Panc1 (cell line): ENCODE data around the gene SPTLC2.

Experiments used
- POLR2AphosphoS5 ChIP-seq: IDR thresholded peaks from 2 replicates; pipeline ENCODE4 v1.6.1; 2012; ENCODE audit warnings: mild to moderate bottlenecking, low read depth, low read length, moderate library complexity
- TF ChIP-seq, protein P1 (sequence below): fragments of 450-650 bp; IDR thresholded peaks from 2 replicates; pipeline ENCODE4 v1.5.1; 2017; ENCODE audit warnings: mild to moderate bottlenecking

DNA sequence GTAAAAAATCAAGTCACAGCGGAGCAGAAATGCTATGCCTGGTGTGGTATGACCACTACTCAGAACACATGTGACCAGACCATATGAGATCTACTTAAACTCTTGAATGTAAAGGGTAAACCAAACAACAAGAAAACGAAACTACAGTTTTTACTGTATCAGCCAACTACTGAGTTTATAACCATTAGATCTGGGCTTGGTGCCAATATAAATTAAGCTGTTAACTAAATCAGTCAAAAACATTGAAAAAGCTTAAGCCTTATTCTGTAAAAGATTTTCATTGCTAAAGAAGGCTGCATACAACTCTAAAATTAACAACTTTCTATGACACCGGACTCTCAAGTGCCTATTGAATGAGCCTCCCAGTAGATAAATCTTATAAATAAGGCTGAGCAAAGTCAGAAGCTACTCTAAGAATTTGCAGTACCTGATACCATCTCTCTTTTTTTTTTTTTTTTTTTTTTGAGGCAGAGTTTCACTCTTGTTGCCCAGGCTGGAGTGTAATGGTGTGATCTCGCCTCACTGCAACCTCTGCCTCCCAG lies 35.4 kb downstream of the SPTLC2 start:
- TF ChIP-seq, protein P1, sequence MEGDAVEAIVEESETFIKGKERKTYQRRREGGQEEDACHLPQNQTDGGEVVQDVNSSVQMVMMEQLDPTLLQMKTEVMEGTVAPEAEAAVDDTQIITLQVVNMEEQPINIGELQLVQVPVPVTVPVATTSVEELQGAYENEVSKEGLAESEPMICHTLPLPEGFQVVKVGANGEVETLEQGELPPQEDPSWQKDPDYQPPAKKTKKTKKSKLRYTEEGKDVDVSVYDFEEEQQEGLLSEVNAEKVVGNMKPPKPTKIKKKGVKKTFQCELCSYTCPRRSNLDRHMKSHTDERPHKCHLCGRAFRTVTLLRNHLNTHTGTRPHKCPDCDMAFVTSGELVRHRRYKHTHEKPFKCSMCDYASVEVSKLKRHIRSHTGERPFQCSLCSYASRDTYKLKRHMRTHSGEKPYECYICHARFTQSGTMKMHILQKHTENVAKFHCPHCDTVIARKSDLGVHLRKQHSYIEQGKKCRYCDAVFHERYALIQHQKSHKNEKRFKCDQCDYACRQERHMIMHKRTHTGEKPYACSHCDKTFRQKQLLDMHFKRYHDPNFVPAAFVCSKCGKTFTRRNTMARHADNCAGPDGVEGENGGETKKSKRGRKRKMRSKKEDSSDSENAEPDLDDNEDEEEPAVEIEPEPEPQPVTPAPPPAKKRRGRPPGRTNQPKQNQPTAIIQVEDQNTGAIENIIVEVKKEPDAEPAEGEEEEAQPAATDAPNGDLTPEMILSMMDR, result no peak
- no peak for TF ChIP-seq POLR2AphosphoS5
